Neural progenitor cell (in vitro differentiated cells): Measurements from ENCODE around the gene KRT33A. TPM values are rescaled to one million over a fixed set of nuclear protein-coding genes. Genes with fewer than 3 reads are reported as not detected.
"Not testable (repeated sequence)": the region's sequence is repeated elsewhere in the genome, so short reads cannot be mapped to it uniquely, and the experiment has no call there.

Experiments used
- DNase-seq: peaks from one replicate; pipeline ENCODE4 v3.0.0-alpha.2; 2016; ENCODE audit warnings: low spot score
- H2AFZ ChIP-seq: fragments of 200-600 bp; sonication (generic); replicated peaks from 2 replicates; pipeline ENCODE4 v1.6.1; 2016; ENCODE audit warnings: antibody characterized with exemption
- H3F3A ChIP-seq: fragments of 200-600 bp; sonication (generic); 2 replicates; pipeline ENCODE4 v1.6.1; 2016; ENCODE audit warnings: antibody characterized with exemption, low read depth
- H3K27ac ChIP-seq: fragments of 200-600 bp; sonication (generic); 2 replicates; pipeline ENCODE4 v1.5.1; 2016; ENCODE audit warnings: mild to moderate bottlenecking
- H3K27me3 ChIP-seq: fragments of 200-600 bp; sonication (generic); 2 replicates; pipeline ENCODE4 v1.6.1; 2016; ENCODE audit warnings: mild to moderate bottlenecking, moderate library complexity
- H3K36me3 ChIP-seq: fragments of 200-600 bp; sonication (generic); 2 replicates; pipeline ENCODE4 v1.5.1; 2016
- H3K4me1 ChIP-seq: fragments of 200-600 bp; sonication (generic); 2 replicates; pipeline ENCODE4 v1.6.1; 2016; ENCODE audit warnings: mixed run types
- H3K4me2 ChIP-seq: fragments of 200-600 bp; sonication (generic); 2 replicates; pipeline ENCODE4 v1.6.1; 2016
- H3K4me3 ChIP-seq: fragments of 200-600 bp; sonication (generic); 2 replicates; pipeline ENCODE4 v1.5.1; 2016
- H3K79me2 ChIP-seq: fragments of 200-600 bp; sonication (generic); 2 replicates; pipeline ENCODE4 v1.6.1; 2016; ENCODE audit warnings: low read depth
- H3K9ac ChIP-seq: fragments of 200-600 bp; sonication (generic); 2 replicates; pipeline ENCODE4 v1.6.1; 2016
- H3K9me3 ChIP-seq: fragments of 200-600 bp; sonication (generic); 2 replicates; pipeline ENCODE4 v1.5.1; 2016; ENCODE audit warnings: low read depth
- H4K20me1 ChIP-seq: fragments of 200-600 bp; sonication (generic); 2 replicates; pipeline ENCODE4 v1.6.1; 2016; ENCODE audit warnings: low read depth
- H3K27ac Mint-ChIP-seq: 3 replicates; pipeline ENCODE4 v1.8.0; 2021; ENCODE audit warnings: mixed read lengths
- H3K27me3 Mint-ChIP-seq: 2 replicates; pipeline ENCODE4 v1.8.0; 2022; ENCODE audit warnings: low read depth, mild to moderate bottlenecking, inconsistent platforms, moderate library complexity, mixed read lengths; ENCODE audit not compliant: insufficient read depth
- H3K36me3 Mint-ChIP-seq: 3 replicates; pipeline ENCODE4 v1.8.0; 2021; ENCODE audit warnings: mixed read lengths
- H3K4me1 Mint-ChIP-seq: 3 replicates; pipeline ENCODE4 v1.8.0; 2021; ENCODE audit warnings: mixed read lengths
- H3K4me3 Mint-ChIP-seq: 3 replicates; pipeline ENCODE4 v1.8.0; 2021; ENCODE audit warnings: mild to moderate bottlenecking, moderate library complexity, mixed read lengths
- H3K9me3 Mint-ChIP-seq: 3 replicates; pipeline ENCODE4 v1.8.0; 2020; ENCODE audit warnings: mixed read lengths
- EZH2 ChIP-seq: fragments of 200-600 bp; sonication (generic); IDR thresholded peaks from 2 replicates; pipeline ENCODE4 v1.6.1; 2017; ENCODE audit warnings: antibody characterized with exemption, mild to moderate bottlenecking, moderate library complexity
- EZH2phosphoT487 ChIP-seq: fragments of 200-600 bp; sonication (generic); IDR thresholded peaks from 2 replicates; pipeline ENCODE4 v1.6.1; 2017; ENCODE audit warnings: antibody characterized with exemption
- total RNA-seq: library from RNA; depleted of rRNA; stranded (reverse); fragments of >200 nt; gene quantifications from 2 replicates; pipeline ENCODE4 v1.2.3, GENCODE V29; 2015; ENCODE audit warnings: low replicate concordance
- TF ChIP-seq, protein P1 (sequence below): fragments of 200-600 bp; sonication (generic); IDR thresholded peaks from 2 replicates; pipeline ENCODE4 v1.5.1; 2017; ENCODE audit warnings: antibody characterized with exemption, mild to moderate bottlenecking

Gene KRT33A
- total RNA-seq, 1 donor from 2014 or later: not detected

GRCh38 chr17:41351177-41351576 is 549 bp upstream of the KRT33A start:
- H3F3A ChIP-seq: no peaks in the 10 kb centered on the region
- no peaks in the 10 kb centered on the region for H3K27me3 ChIP-seq
- no peaks in the 10 kb centered on the region for H3K79me2 ChIP-seq
- no peak overlapping the region for H3K27ac ChIP-seq
- H3K36me3 Mint-ChIP-seq: no peaks in the 10 kb centered on the region
- no peak overlapping the region for H3K4me3 Mint-ChIP-seq
- H3K27me3 Mint-ChIP-seq: peaks cover 5% of the 10 kb centered on the region
- no peak for DNase-seq
- no peaks in the 10 kb centered on the region for H3K4me1 Mint-ChIP-seq
- H3K4me3 ChIP-seq: no peak overlapping the region
- H3K4me1 ChIP-seq: no peaks in the 10 kb centered on the region
- no peaks in the 10 kb centered on the region for H4K20me1 ChIP-seq
- H3K27ac Mint-ChIP-seq: no peak overlapping the region
- H3K9ac ChIP-seq: no peak overlapping the region
- no peak overlapping the region for H2AFZ ChIP-seq
- no peaks in the 10 kb centered on the region for H3K36me3 ChIP-seq
- H3K9me3 Mint-ChIP-seq: no peaks in the 10 kb centered on the region
- TF ChIP-seq EZH2: no peak
- no peak for TF ChIP-seq EZH2phosphoT487
- TF ChIP-seq, protein P1, sequence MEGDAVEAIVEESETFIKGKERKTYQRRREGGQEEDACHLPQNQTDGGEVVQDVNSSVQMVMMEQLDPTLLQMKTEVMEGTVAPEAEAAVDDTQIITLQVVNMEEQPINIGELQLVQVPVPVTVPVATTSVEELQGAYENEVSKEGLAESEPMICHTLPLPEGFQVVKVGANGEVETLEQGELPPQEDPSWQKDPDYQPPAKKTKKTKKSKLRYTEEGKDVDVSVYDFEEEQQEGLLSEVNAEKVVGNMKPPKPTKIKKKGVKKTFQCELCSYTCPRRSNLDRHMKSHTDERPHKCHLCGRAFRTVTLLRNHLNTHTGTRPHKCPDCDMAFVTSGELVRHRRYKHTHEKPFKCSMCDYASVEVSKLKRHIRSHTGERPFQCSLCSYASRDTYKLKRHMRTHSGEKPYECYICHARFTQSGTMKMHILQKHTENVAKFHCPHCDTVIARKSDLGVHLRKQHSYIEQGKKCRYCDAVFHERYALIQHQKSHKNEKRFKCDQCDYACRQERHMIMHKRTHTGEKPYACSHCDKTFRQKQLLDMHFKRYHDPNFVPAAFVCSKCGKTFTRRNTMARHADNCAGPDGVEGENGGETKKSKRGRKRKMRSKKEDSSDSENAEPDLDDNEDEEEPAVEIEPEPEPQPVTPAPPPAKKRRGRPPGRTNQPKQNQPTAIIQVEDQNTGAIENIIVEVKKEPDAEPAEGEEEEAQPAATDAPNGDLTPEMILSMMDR: no peak
- no peak overlapping the region for H3K4me2 ChIP-seq
- peaks cover 2% of the 10 kb centered on the region for H3K9me3 ChIP-seq

DNA sequence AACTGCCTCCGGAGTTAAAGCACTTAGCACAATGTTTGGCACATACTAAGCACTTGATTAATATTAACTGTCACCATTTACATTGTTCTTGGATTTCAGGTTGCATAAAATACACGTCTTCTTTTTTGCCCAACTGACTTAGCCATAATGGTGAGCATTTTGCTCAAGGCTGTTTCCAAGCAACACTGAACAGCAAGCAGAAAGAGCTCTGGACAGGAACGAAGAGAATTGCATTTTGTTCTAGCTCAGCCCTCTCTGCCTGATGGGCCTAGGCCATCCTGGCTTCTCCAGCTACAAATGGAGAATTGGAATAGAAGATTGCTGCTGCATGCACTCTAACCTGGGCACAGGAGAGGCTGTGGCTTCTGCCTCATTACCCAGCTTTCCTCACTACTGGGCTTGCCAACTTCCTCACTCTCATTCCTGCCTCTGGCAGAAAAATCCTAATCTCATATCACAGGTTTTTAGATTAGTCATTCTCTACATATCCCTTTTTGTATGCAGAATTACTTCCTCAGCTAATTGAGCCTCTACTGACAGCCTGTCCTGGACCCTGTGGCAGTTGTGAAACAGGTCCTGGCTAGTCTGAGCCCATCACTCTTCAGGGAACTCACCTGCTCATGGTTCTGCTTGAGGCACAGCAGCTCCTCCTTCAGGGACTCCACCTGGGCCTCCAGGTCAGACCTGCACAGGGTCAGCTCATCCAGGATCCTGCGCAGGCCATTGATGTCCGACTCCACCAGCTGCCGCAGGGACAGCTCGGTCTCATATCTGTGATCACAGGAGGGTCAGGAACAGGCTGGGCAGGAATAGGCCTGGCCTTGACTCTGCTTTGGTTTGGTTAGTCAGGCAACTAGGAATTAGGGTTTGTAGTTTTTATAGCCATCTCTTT is 2.5 kb downstream of the KRT33A start:
- no peak overlapping the region for H3K9ac ChIP-seq
- H3F3A ChIP-seq: no peaks in the 10 kb centered on the region
- TF ChIP-seq EZH2: no peak
- no peak for TF ChIP-seq EZH2phosphoT487
- TF ChIP-seq, protein P1: no peak
- H4K20me1 ChIP-seq: no peaks in the 10 kb centered on the region
- Mint-ChIP-seq H3K9me3 (peaks cover 2% of the 10 kb centered on the region), H3K36me3 (no peaks in the 10 kb centered on the region), H3K4me3 (no peak overlapping the region), H3K27me3 (peaks cover 3% of the 10 kb centered on the region), H3K4me1 (no peaks in the 10 kb centered on the region), H3K27ac (no peak overlapping the region)
- H3K9me3 ChIP-seq: no peaks in the 10 kb centered on the region
- H3K4me3 ChIP-seq: no peak overlapping the region
- H3K27ac ChIP-seq: no peak overlapping the region
- no peaks in the 10 kb centered on the region for H3K79me2 ChIP-seq
- H3K36me3 ChIP-seq: no peaks in the 10 kb centered on the region
- DNase-seq: no peak
- no peak overlapping the region for H3K4me2 ChIP-seq
- no peaks in the 10 kb centered on the region for H3K27me3 ChIP-seq
- no peaks in the 10 kb centered on the region for H3K4me1 ChIP-seq
- H2AFZ ChIP-seq: no peak overlapping the region

DNA sequence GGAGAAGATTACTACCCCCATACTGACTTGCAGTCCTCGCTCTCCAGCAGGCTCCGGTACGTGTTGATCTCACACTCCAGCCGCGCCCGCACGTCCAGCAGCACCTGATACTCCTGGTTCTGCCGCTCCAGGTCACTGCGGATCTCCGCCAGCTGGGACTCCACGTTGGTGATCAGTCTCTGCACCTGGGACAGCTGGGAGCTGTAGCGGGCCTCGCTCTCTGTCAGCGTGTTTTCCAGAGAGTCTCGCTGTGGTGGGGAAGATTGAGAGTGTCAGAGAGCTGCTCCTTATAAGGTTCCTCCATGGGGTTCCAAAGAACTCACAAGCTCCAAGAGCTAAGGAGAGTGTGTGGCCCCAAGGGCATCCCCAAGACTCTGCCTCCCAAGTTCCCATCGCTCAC is 4.2 kb downstream of the KRT33A start:
- H3K9ac ChIP-seq, H2AFZ ChIP-seq, H3K4me1 Mint-ChIP-seq, H3K4me3 Mint-ChIP-seq, H3K4me1 ChIP-seq, H3K36me3 Mint-ChIP-seq, H3K36me3 ChIP-seq, H3K27me3 ChIP-seq, H3K4me3 ChIP-seq, H3K27ac Mint-ChIP-seq, H4K20me1 ChIP-seq, H3K27ac ChIP-seq, H3K4me2 ChIP-seq, H3K27me3 Mint-ChIP-seq, DNase-seq, H3F3A ChIP-seq, H3K9me3 Mint-ChIP-seq, H3K79me2 ChIP-seq, H3K9me3 ChIP-seq: not testable (repeated sequence)

DNA sequence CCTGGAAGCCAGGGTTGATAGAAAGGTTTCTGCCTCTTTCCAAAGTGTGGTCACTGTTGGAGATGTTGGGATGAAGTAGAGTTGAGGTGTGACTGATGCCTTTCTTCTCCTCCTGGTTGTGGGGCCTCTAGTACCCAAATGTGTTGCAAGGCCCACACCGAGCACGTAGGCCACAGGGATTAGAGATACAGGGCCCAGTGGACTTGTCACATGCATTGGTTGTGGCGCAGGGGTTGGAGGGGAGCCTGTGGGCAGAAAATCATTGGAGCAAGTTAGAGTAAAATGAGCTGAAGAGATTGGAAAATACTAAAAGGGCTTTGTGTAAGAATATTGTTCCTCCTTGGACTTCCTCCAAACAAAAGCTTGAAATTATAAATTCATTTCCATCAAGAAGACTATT is 4.6 kb downstream of the KRT33A start:
- H3K36me3 ChIP-seq: no peaks in the 10 kb centered on the region
- Mint-ChIP-seq H3K4me1 (no peaks in the 10 kb centered on the region), H3K9me3 (peaks cover 9% of the 10 kb centered on the region), H3K27me3 (peaks cover 3% of the 10 kb centered on the region), H3K27ac (no peak overlapping the region), H3K36me3 (no peaks in the 10 kb centered on the region), H3K4me3 (no peak overlapping the region)
- DNase-seq: no peak
- no peak overlapping the region for H3K9ac ChIP-seq
- no peaks in the 10 kb centered on the region for H3F3A ChIP-seq
- H3K4me2 ChIP-seq: no peak overlapping the region
- no peak overlapping the region for H2AFZ ChIP-seq
- no peak for TF ChIP-seq EZH2
- TF ChIP-seq EZH2phosphoT487: no peak
- TF ChIP-seq, protein P1: no peak
- no peak overlapping the region for H3K27ac ChIP-seq
- H3K27me3 ChIP-seq: no peaks in the 10 kb centered on the region
- H4K20me1 ChIP-seq: no peaks in the 10 kb centered on the region
- no peak overlapping the region for H3K4me3 ChIP-seq
- peaks cover 2% of the 10 kb centered on the region for H3K9me3 ChIP-seq
- no peaks in the 10 kb centered on the region for H3K4me1 ChIP-seq
- no peaks in the 10 kb centered on the region for H3K79me2 ChIP-seq
